ACHN (cell line): ENCODE measurements around the gene OTOGL.
"Not testable (repeated sequence)": the region's sequence is repeated elsewhere in the genome, so short reads cannot be mapped to it uniquely, and the experiment has no call there.

Experiments used
- DNase-seq: peaks from one replicate; pipeline ENCODE4 v3.0.0-alpha.2; 2015
- in situ Hi-C: cut with HindIII; loops from 2 replicates; pipeline ENCODE4 v1.10.0; 2017; ENCODE audit warnings: low sequenced_read_pairs, low pct_ligation_motif_present, low pct_unique_long_range_greater_than_20kb

OTOGL gene

DNA sequence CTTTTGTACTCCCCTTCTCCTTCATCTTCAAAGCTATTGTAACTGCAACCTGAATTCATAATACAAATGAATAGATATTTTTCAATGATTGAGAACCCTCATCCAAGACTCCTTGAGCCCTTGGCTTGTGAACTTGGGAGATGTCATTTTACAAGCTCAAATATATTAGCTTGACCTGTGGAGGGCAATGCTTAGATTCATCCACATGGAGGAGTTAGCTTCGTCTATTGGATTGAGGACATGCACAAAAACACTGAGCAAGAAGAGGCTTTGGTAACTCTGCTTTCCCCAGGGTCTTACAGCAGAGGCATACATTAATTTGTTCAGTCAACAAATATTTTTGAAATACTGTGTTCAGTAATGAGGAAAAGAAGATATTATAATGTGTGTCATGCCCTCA is 101.1 kb downstream of the OTOGL start:
- DNase-seq: no peak
- in situ Hi-C loops: no loop called here

- in situ Hi-C loops: no loop called here
- DNase-seq: no peak
Measured at GRCh38 chr12:80201908-80202307, 102.6 kb downstream of the OTOGL start.

DNA sequence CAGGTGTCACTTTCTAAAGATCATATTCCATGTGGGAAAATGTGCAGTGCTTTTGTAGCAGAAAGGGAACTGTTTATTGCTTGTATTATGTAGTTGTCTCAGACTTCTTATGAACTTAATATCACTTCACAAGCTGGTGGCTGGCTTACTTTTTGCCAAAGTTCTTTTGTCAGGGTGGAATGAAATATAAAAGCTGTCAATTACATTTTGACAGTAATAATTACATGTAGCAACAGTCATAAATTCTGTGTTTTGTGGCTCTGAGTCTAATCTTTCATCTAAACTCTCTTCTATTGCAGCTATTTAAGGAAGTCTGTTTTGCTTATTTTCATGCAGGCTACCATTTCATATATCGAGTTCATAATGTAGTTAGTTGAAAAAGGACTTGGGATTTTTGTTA is 106.6 kb downstream of the OTOGL start:
- no peak for DNase-seq
- in situ Hi-C loops: no loop called here

DNA sequence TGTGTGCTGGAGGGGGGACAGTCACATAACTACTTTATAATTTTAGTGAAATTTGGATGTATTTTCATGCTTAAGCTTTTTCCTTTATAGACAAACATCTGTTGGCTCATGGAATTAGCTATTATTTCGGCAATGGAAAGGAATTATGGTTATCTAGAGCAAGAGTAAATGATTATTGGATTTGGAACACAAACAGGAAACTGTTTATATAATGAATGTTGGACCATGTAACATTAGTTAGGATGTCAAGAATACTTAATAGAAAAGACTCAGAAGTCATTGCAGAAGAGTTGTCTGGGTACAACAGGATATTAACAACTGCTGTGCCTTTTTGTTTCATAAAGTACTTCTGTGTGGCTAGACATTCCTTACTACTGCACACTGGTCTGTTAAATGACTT is 108.7 kb downstream of the OTOGL start:
- DNase-seq: no peak
- in situ Hi-C loops: no loop called here

GRCh38 chr12:80211671-80212070 is 112.3 kb downstream of the OTOGL start:
- in situ Hi-C loops: no loop called here

GRCh38 chr12:80212938-80213645 is 113.8 kb downstream of the OTOGL start:
- DNase-seq: no peak
- in situ Hi-C loops: no loop called here

More at GRCh38 chr12:80211671-80212070, 112.3 kb downstream of the OTOGL start:
- no peak for DNase-seq

GRCh38 chr12:80213871-80214270 is 114.5 kb downstream of the OTOGL start:
- in situ Hi-C loops: no loop called here
- no peak for DNase-seq

GRCh38 chr12:80217011-80217535 is 117.7 kb downstream of the OTOGL start:
- in situ Hi-C loops: no loop called here
- no peak for DNase-seq

GRCh38 chr12:80218925-80219324 is 119.6 kb downstream of the OTOGL start:
- DNase-seq: peak; percentile 32
- in situ Hi-C loops: not testable (repeated sequence)

GRCh38 chr12:80219345-80219744 is 120.0 kb downstream of the OTOGL start:
- in situ Hi-C loops: no loop called here

DNA sequence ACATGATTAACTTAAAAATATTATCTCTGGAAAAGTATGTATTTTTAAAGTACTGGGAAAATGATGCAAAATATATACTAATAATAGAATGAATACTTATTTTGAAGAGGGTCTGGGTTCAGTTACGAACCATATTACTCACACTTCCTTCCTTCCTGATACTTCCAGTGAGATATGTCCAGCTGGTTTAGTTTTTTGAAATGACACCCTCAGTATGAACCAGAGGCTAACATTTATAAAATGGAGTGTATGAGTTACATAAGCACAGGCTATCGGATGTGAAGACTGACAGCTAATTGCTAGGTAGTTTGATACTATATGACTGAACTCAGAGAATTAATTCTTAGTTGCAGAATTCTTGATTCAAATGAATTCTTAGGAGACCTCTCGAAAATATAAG is 122.9 kb downstream of the OTOGL start:
- in situ Hi-C loops: no loop called here
- no peak for DNase-seq

More at GRCh38 chr12:80219345-80219744, 120.0 kb downstream of the OTOGL start:
- no peak for DNase-seq

GRCh38 chr12:80226576-80226975 is 127.2 kb downstream of the OTOGL start:
- DNase-seq: no peak
- in situ Hi-C loops: no loop called here

- not testable (repeated sequence) for DNase-seq
Measured at GRCh38 chr12:80227904-80228303, 128.6 kb downstream of the OTOGL start.

GRCh38 chr12:80230068-80230467 is 130.7 kb downstream of the OTOGL start:
- in situ Hi-C loops: no loop called here
- DNase-seq: no peak

More at GRCh38 chr12:80227904-80228303, 128.6 kb downstream of the OTOGL start:
- in situ Hi-C loops: not testable (repeated sequence)

DNA sequence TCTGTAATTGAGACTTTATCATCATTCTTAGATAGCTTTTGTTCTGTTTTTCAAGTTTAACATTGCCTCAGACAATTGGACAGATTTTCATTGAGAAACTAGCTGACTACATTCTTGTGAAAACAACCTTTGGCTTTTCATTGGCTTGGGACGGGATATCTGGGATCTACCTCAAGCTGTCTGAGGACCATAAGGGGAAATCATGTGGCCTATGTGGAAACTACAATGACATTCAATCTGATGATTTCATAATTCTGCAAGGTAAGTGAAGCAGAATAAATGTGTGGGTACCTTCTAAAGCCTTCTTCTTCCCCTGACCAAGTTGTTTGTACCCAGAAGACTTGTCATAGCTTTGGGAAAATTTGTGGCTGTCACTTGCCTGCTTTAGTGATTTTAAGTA is 133.5 kb downstream of the OTOGL start:
- DNase-seq: no peak
- in situ Hi-C loops: no loop called here

DNA sequence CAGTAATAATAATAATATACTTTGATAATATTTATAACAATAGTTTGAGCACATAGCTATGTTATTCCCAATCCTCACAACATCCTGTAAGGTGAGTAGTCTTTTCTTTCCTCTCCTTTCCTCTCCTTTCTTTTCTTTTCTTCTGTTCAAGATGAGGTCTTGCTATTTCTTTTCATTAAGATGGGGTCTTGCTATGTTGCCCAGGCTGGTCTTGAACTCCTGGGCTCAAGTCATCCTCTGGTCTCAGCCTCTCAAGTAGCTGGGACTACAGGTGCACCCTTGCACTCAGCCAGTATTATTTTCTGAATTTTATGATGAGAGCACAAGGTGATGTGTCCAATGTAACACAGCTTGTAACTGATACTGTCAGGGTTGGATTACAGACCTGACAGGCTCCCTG is 134.6 kb downstream of the OTOGL start:
- no peak for DNase-seq
- in situ Hi-C loops: no loop called here

DNA sequence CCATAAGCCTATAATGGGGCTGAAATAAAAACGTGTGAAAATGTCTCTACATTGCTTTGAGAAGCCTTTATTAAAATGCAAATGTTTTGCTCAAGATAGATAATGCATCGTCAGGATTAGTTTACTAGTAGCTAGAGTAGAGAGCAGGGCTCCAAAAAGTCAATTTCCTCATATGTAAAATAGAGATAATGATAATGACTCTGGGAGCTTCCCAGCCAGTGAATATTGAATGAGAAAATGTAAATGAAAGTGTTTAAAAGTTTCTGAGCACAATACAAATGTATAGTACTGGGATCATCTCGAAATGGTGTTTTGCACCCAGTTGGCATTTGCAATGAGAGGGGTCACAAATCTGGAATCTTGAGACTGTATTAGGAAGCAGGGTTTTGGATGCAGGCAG is 135.3 kb downstream of the OTOGL start:
- DNase-seq: no peak
- in situ Hi-C loops: no loop called here

DNA sequence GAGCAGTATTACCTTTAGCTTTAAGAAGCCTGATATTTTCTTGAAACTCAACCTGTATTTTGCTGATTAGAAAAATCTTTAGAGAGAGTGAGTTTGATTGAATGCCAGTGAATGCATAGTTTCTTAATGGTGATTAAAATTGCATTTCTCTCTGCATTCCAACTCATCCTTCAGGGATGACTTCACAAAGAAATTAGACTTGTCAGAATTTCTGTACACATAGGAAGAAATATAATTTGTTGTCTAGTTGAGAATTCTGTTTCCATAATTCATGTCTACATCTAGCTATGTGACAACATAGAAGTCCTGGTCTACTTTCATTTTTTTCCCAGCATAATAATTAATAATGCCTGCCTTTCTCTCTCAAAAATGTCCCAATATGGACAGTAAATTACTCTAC is 136.6 kb downstream of the OTOGL start:
- no peak for DNase-seq
- in situ Hi-C loops: no loop called here

- no peak for DNase-seq
- in situ Hi-C loops: no loop called here
Measured at GRCh38 chr12:80239867-80240266, 140.5 kb downstream of the OTOGL start.

DNA sequence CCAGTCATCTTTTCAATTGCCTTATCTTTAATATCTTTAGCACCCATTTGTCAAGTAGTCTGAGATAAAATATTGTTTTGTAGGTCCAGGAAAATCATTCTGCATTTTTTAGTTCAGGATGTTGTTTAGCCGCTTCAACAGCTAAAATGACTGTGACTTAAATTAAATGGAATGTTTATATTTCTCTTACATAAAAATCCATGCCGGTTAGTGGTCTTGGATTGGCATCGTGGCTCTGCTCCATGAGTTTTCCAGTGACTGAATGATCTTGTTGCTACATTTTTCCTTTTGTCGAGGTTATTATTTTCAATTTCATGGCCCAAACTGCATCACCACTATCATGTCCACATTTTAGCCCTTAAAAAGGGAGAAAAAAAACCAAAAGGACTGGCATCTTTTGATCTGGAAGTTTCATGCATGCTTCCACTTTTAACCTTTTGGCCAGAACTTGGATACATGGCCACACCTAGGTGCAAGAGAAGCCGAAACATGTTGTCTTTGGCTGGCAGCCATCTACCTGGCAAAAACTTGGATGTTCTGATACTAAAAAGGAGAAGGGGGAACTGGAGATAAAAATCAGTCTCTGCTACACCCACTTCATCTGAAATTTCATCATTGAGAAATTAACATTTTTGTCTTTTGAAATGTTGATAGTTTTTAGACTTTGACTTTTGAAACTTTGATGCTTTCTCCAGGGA is 142.4 kb downstream of the OTOGL start:
- DNase-seq: no peak
- in situ Hi-C loops: no loop called here
